ENCODE data around the gene VASP. TPM values are rescaled to one million over a fixed set of nuclear protein-coding genes. Genes with fewer than 3 reads are reported as not detected.

VASP gene
- 10 to 100 TPM; 39.2 to 82.9 (median 52.7) TPM for total RNA-seq

DNA sequence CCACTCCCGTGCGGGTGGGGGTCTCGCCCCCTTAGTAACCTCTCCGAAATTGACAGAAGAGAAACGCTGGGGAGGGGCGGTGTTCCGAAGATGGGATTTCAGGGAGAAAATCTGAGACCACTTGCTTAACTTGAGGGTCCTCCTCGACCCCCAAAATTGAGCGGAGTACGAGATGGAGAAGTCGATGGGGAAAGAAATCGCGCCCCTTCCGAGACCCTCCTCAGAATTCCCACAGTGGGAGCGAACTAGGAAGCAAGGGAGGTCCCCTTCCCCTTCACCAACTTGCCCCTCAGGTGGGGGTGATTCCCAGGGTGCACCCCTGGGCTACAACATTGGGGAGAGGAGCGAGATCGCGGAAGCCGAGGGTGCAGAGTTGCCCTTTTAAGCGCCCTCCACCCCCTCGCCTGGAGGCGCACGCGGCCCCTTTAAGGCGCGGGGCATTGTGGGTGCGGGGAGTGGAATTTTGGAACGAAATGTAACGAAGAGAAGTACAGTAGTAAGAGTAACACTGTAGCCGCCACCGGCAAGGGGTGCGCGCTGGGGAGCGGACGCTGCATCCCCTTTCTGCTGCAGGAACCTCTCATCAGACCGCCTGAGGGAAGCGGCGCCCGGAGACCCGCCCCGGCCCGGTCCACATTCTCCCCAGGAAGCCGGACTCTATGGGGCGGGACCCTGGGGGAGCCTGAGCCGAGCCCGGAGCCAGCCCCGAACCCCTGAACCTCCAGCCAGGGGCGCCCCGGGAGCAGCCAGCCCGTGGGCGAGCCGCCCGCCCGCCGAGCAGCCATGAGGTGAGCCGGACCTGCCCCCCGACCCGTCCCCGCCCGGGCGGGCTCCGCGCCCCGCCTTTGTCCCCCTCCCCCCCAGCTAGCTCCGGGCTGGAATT is at the start of gene VASP:
Gene VASP (plus strand): TSS at position 491 of the 883 bp plus-strand sequence. CDS start 293 bp downstream, at position 784.
- H3K36me3 ChIP-seq, result no peaks in the 10 kb centered on the region
- peak within 1 kb of the TSS; percentile 94 to 98 (median 96) for H3K27ac ChIP-seq
- no peaks in the 10 kb centered on the region for H3K9me3 ChIP-seq
- intact Hi-C loops (cut with DNase I), result no loop called here
- WGBS, 2 donors, result 3% methylated on average over 6 to 13 of the region's 65 CpGs
- no peaks in the 10 kb centered on the region for H3K27me3 ChIP-seq
- peak within 1 kb of the TSS; percentile 88 to 100 (median 95) for H3K4me3 ChIP-seq
- TF ChIP-seq POLR2A (IDR thresholded peaks at IDR 0.05), result peak in 3 of 4 donors; percentile 96 to 98 (median 98)
- TF ChIP-seq, protein P1, sequence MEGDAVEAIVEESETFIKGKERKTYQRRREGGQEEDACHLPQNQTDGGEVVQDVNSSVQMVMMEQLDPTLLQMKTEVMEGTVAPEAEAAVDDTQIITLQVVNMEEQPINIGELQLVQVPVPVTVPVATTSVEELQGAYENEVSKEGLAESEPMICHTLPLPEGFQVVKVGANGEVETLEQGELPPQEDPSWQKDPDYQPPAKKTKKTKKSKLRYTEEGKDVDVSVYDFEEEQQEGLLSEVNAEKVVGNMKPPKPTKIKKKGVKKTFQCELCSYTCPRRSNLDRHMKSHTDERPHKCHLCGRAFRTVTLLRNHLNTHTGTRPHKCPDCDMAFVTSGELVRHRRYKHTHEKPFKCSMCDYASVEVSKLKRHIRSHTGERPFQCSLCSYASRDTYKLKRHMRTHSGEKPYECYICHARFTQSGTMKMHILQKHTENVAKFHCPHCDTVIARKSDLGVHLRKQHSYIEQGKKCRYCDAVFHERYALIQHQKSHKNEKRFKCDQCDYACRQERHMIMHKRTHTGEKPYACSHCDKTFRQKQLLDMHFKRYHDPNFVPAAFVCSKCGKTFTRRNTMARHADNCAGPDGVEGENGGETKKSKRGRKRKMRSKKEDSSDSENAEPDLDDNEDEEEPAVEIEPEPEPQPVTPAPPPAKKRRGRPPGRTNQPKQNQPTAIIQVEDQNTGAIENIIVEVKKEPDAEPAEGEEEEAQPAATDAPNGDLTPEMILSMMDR (IDR thresholded peaks at IDR 0.05), result peak in 2 of 6 experiments; percentile 9 to 43
- peak; percentile 48 for DNase-seq
- H3K4me1 ChIP-seq, result peaks cover 18 to 61% (median 26%) of the 10 kb centered on the region in 3 donors

DNA sequence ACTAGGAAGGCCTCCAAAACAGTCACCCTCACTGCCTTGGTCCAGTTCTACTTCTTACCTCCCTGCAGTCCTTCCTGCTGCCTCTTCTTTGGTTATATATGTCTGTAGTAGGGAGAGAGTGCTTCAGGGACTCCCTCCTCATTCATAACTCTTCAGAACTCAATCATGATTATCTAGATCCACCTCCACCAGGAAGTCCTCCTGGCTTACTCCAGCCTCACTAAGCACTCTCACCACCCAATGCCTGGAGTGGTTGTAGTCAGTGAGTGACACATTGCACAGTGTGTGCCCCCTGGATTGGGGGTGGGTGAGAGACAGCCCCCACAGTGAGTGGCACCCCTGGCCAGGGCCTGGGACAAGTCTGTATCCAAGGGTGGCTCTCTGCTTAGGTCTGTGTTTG is 49.5 kb upstream of the VASP start:
- Histone ChIP-seq H3K4me1 (peaks cover 15 to 34% (median 20%) of the 10 kb centered on the region in 3 donors), H3K27me3 (no peaks in the 10 kb centered on the region), H3K9me3 (no peaks in the 10 kb centered on the region), H3K4me3 (no peak overlapping the region), H3K36me3 (no peaks in the 10 kb centered on the region), H3K27ac (no peak overlapping the region)
- no peak for TF ChIP-seq POLR2A (IDR thresholded peaks at IDR 0.05)
- TF ChIP-seq, protein P1 (IDR thresholded peaks at IDR 0.05), result no peak
- no peak for DNase-seq
- intact Hi-C loops (cut with DNase I), result no loop called here

DNA sequence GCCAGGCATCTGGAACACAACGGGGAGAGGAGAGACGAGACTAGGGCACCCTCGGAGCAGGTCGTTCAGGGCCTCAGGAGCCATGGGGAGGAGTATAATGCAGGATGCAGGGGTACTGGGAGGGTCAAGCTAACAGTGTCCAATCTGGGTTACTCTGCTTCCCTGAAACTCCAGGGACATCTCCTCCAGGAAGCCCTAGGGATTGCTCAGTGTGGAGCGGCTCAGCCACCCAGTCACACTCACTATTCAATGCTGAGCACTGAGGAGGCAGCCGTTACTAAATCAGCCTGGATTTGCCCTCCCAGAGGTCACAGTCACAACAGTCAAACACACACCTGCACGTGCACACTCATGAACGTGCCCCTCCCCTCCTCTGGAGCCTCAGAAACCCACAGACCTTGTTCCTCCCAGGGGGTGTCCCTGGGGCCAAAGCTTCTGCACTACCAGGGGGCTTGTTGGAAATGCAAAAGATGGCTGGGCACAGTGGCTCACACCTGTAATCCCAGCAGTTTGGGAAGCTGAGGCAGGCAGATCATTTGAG is 46.4 kb upstream of the VASP start:
- 50 to 62% methylated on average over 8 of the region's 8 CpGs for WGBS, 2 donors
- no peaks in the 10 kb centered on the region for H3K36me3 ChIP-seq
- peaks cover 5 to 7% (median 7%) of the 10 kb centered on the region in 3 donors for H3K4me1 ChIP-seq
- no peak for TF ChIP-seq POLR2A (IDR thresholded peaks at IDR 0.05)
- TF ChIP-seq, protein P1 (IDR thresholded peaks at IDR 0.05), result no peak
- H3K4me3 ChIP-seq, result no peak overlapping the region
- intact Hi-C loops (cut with DNase I), result no loop called here
- no peaks in the 10 kb centered on the region for H3K9me3 ChIP-seq
- no peak overlapping the region for H3K27ac ChIP-seq
- H3K27me3 ChIP-seq, result peaks cover 0 to 3% (median 0%) of the 10 kb centered on the region in 4 donors
- no peak for DNase-seq

DNA sequence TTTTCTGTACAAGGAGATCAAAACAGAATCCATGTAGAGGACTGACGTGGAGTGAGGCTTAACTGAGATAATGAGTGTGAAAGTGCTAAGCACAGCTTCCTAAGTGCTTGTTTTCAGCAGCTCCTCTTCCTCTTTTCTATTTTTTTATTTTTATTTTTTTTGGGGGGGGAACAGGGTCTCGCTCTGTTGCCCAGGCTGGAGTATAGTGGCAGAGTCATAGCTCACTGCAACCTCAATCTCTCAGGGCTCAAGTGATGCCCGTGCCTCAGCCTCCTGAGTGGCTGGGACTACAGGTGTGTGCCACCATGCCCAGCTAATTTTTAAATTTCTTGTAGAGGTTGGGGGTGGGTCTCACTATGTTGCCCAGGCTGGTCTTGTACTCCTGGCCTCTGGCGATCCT is 45.1 kb upstream of the VASP start:
- no peak for TF ChIP-seq POLR2A (IDR thresholded peaks at IDR 0.05)
- TF ChIP-seq, protein P1 (IDR thresholded peaks at IDR 0.05), result no peak
- H3K4me1 ChIP-seq, result peaks cover 0 to 6% (median 3%) of the 10 kb centered on the region in 3 donors
- H3K27ac ChIP-seq, result no peak overlapping the region
- 57 to 64% methylated on average over 3 of the region's 4 CpGs for WGBS, 2 donors
- peaks cover 0 to 7% (median 0%) of the 10 kb centered on the region in 4 donors for H3K27me3 ChIP-seq
- no peak overlapping the region for H3K4me3 ChIP-seq
- H3K36me3 ChIP-seq, result no peaks in the 10 kb centered on the region
- DNase-seq, result no peak
- intact Hi-C loops (cut with DNase I), result no loop called here
- no peaks in the 10 kb centered on the region for H3K9me3 ChIP-seq

DNA sequence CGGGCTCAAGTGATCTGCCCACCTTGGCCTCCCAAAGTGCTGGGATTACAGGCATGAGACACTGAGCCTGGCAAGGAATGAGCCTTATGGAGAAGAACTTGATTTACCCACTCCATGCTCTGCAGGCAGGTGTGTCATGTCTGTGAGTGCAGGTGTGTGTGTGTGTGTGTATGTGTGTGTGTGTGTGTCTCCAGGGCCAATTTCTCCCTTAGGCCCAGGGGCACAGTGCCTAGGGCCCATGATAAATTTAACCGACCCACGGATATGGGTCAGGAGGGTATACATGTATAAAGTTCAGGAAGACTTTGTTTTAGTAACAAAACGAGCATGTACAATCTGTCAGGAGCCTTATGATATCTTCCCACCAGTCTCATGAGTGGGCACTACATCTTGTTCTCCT is 44.0 kb upstream of the VASP start:
- TF ChIP-seq, protein P1 (IDR thresholded peaks at IDR 0.05), result no peak
- no peak for TF ChIP-seq POLR2A (IDR thresholded peaks at IDR 0.05)
- intact Hi-C loops (cut with DNase I), result no loop called here

More for the DNA sequence above, 44.0 kb upstream of the VASP start:
- Histone ChIP-seq H3K36me3 (no peaks in the 10 kb centered on the region), H3K9me3 (no peaks in the 10 kb centered on the region), H3K4me3 (no peak overlapping the region), H3K27ac (no peak overlapping the region), H3K27me3 (peaks cover 0 to 7% (median 0%) of the 10 kb centered on the region in 4 donors), H3K4me1 (peaks cover 4 to 15% (median 8%) of the 10 kb centered on the region in 3 donors)
- no peak for DNase-seq
- 72 to 82% methylated on average over 3 to 4 of the region's 4 CpGs for WGBS, 2 donors

All from esophagus squamous epithelium (tissue), 5 donors.